ENCODE data around the gene LSAMP. TPM values are rescaled to one million over a fixed set of nuclear protein-coding genes. Genes with fewer than 3 reads are reported as not detected.

LSAMP gene
- total and polyA plus RNA-seq, 3 donors from 2014 or later, result 3.1 to 10.3 (median 9.1) TPM

DNA sequence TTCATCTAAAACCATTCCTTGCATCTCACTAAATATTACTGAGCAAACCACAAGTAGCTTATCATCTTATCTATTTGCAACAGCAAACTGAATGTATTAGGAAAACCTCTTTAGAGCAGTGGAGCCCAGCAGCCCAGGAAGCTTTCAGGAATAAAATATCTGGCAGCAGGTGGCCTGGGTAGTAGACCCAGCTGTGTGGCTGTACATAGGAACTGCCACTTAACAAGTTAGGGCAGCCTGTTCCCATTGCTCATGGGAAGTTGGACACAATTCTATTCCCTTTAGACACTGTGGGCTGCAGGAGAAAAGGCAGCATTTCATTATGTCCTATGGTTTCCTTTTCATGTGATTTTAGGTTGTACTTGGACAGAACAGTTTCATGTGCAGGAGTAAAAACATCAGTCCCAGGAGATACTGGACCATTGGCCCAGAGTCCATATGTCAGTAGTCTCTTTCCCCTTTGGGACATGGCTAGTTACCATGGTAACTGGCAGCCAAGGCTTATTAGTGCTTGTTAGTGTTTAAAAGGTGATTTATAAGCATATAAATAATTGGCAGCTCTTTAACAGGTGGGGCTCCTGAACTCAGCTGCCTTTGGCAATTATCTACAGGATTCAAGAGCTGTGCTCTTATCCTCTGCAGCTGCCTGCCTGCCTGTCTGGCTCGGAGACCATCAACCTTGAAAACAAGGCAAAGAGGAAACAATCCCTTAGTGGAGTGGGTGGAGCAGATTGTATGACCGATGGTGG is 28.9 kb upstream of the LSAMP start:
- Histone ChIP-seq H3K9me3 (no peaks in the 10 kb centered on the region), H3K27ac (no peak overlapping the region), H3K27me3 (no peaks in the 10 kb centered on the region), H3K4me3 (no peak overlapping the region), H3K4me1 (no peaks in the 10 kb centered on the region), H3K36me3 (ENCODE audit: low read depth, missing control alignments) (no peaks in the 10 kb centered on the region)
- 13 to 38% methylated on average over 2 of the region's 2 CpGs for WGBS, 2 donors
- DNase-seq, result peak; percentile 15
- TF ChIP-seq POLR2A (IDR thresholded peaks at IDR 0.05) (no peak), CTCF (IDR thresholded peaks at IDR 0.05) (no peak)
- intact Hi-C loops (cut with DNase I; ENCODE audit: low total_unique reads), result no loop called here

DNA sequence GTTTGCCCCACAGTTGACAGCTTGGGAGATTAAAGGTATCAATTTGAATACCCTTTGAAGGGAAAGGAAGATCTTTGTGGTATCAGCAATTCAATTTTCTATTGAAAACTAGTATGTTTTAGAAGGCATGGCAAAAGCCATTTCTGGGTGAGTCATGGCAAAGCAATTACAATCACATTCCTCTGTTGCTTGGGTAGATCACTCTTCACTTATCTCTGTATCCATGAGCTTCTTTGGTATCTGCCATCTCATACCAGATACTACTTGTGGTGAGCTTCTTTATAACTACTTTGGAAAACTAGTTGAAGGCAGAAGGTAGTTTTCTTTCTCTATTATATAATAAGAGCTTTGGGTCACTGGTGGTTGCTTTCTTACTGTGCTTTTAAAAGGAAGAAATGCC is 28.3 kb upstream of the LSAMP start:
- no peaks in the 10 kb centered on the region for H3K36me3 ChIP-seq (ENCODE audit: low read depth, missing control alignments)
- no peak for DNase-seq
- no peak for TF ChIP-seq CTCF (IDR thresholded peaks at IDR 0.05)
- no peak for TF ChIP-seq POLR2A (IDR thresholded peaks at IDR 0.05)
- no peaks in the 10 kb centered on the region for H3K27me3 ChIP-seq
- no peaks in the 10 kb centered on the region for H3K9me3 ChIP-seq
- intact Hi-C loops (cut with DNase I; ENCODE audit: low total_unique reads), result no loop called here
- no peak overlapping the region for H3K4me3 ChIP-seq
- no peak overlapping the region for H3K27ac ChIP-seq
- no peaks in the 10 kb centered on the region for H3K4me1 ChIP-seq

DNA sequence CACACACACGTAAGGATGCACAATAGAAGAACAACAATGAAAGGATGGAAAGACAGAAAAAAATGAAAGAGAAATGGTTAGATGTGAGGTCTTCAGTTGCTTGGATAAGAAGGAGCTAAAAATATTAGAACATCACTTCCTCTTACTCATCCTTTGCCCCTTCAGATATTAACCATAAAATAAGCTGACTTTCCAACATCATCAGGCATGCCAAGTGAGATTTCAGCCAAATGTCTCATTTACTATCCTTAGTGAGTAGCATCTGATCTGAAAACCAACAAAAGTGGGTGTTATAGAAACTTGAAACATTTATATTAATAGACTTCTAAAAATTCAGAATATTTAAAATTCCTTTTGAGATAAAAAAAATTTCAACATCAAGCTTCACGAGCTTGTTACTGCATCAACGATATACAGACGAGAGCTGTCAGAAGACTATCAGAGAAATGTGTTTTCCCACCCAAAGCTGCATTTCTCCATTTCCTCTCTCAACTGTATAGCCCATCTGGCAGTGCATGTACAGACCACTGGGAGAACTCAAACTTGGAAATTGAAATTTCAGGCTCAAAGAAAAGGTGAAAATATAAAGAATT is 25.4 kb upstream of the LSAMP start:
- Histone ChIP-seq H3K27ac (no peak overlapping the region), H3K27me3 (no peaks in the 10 kb centered on the region), H3K4me1 (no peaks in the 10 kb centered on the region), H3K4me3 (no peak overlapping the region), H3K36me3 (ENCODE audit: low read depth, missing control alignments) (no peaks in the 10 kb centered on the region), H3K9me3 (no peaks in the 10 kb centered on the region)
- WGBS, 2 donors, result 70 to 82% methylated on average over 4 of the region's 4 CpGs
- DNase-seq, result no peak
- intact Hi-C loops (cut with DNase I; ENCODE audit: low total_unique reads), result no loop called here
- TF ChIP-seq POLR2A (IDR thresholded peaks at IDR 0.05) (no peak), CTCF (IDR thresholded peaks at IDR 0.05) (no peak)

GRCh38 chr3:116469546-116469945 is 24.3 kb upstream of the LSAMP start:
- no peaks in the 10 kb centered on the region for H3K9me3 ChIP-seq
- no peak overlapping the region for H3K4me3 ChIP-seq
- TF ChIP-seq CTCF (IDR thresholded peaks at IDR 0.05) (no peak), POLR2A (IDR thresholded peaks at IDR 0.05) (no peak)
- no peaks in the 10 kb centered on the region for H3K4me1 ChIP-seq
- H3K36me3 ChIP-seq (ENCODE audit: low read depth, missing control alignments), result no peaks in the 10 kb centered on the region
- WGBS, 2 donors, result 82 to 88% methylated on average over 3 of the region's 3 CpGs
- intact Hi-C loops (cut with DNase I; ENCODE audit: low total_unique reads), result no loop called here
- H3K27me3 ChIP-seq, result no peaks in the 10 kb centered on the region
- no peak for DNase-seq
- H3K27ac ChIP-seq, result no peak overlapping the region
